DOHH2 (cell line): ENCODE data around the gene COL23A1.

ENCODE experiments used
- EZH2phosphoT487 ChIP-seq: fragments of 200-600 bp; sonication (generic); IDR thresholded peaks from 2 replicates; pipeline ENCODE4 v1.6.1; 2017; ENCODE audit warnings: borderline replicate concordance, mild to moderate bottlenecking, antibody characterized with exemption, low read length, moderate library complexity, mixed read lengths
- TF ChIP-seq, protein P1 (sequence below): fragments of 200-600 bp; sonication (generic); IDR thresholded peaks from one replicate; pipeline ENCODE4 v1.5.1; 2014; ENCODE audit warnings: antibody characterized with exemption, mild to moderate bottlenecking, low read depth, low read length; ENCODE audit not compliant: poor library complexity, severe bottlenecking

DNA sequence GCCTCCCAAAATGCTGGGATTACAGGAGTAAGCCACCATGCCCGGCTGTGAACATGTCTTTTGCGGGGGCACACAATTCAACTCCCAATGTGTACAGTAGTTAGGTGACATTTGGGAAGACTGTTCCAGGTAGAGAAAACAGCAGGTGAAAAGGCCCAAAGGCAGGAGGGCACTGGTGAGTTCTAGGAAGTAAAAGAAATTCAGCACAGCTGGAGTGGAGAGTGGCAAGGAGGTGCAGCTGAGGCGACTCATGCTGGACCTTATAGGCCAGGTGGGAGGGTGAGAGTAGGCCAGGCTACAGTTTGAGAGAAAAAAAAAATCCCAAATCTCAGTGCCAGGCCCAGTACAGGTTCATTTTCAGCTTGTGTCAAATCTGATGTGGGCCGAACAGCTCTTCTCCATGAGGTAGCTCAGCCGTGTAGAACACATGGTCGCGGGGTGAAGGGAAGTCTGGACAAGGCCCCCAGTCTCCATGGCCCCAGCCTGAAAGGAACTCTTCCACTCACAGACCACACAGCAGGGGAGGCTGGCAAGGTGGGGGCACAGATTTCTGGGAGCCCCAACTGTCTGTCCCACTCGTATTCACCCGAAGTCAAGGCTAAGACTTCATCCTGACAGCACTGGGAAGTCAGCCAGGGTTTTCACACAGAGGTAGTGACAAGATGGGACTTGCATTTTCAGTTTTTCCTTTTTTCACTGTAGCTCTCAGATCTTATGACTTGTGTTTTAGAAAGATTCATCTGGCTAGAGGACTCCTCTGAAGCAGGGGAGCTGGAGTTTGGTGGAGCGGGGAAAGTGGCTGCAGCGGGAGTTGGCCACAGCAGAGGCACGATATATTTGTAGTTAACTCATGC lies 390.4 kb downstream of the COL23A1 start:
- TF ChIP-seq, protein P1, sequence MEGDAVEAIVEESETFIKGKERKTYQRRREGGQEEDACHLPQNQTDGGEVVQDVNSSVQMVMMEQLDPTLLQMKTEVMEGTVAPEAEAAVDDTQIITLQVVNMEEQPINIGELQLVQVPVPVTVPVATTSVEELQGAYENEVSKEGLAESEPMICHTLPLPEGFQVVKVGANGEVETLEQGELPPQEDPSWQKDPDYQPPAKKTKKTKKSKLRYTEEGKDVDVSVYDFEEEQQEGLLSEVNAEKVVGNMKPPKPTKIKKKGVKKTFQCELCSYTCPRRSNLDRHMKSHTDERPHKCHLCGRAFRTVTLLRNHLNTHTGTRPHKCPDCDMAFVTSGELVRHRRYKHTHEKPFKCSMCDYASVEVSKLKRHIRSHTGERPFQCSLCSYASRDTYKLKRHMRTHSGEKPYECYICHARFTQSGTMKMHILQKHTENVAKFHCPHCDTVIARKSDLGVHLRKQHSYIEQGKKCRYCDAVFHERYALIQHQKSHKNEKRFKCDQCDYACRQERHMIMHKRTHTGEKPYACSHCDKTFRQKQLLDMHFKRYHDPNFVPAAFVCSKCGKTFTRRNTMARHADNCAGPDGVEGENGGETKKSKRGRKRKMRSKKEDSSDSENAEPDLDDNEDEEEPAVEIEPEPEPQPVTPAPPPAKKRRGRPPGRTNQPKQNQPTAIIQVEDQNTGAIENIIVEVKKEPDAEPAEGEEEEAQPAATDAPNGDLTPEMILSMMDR = no peak
- TF ChIP-seq EZH2phosphoT487 = no peak
